Measurements from ENCODE around the gene TMEM131. TPM values are rescaled to one million over a fixed set of nuclear protein-coding genes. Genes with fewer than 3 reads are reported as not detected.
"Not testable (repeated sequence)": the region's sequence is repeated elsewhere in the genome, so short reads cannot be mapped to it uniquely, and the experiment has no call there.

TMEM131 gene
- total RNA-seq, 1 donor from 2014 or later = 43.9 TPM

DNA sequence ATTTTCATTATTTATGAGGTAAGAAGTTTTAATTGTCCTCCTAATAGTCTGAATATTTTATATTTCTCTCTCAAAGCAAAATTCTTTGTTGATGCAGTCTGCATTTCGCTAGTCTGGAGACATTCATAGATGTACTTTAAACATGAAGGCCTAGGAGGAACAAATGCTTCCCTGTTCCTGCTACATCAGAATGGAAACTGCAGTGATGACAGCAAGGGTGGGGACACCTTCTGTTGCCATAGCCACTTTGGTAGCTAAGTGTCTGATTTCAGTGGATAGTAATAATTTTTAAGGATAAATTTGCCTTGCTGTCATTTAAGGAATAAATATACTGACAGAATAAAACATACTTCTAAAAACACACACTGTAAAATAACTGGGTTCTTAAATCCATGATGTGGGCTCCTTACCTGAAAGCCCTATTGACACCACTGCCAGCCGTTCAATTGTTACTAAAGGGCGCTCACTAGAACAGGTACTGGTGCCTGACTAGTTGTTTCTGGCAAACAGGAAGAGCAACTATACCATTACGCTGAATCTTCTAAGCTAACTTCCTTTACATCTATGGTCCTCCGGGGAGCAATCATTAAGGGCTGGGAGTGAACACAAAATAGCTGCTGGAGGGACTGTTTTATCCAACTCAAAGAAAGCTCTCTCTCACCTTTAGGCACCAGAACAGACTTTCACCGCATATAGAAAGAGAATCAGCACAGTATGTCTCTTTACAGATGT lies 88.2 kb downstream of the TMEM131 start:
- Mint-ChIP-seq H3K27ac (ENCODE audit: unreplicated experiment) (no peak overlapping the region), H3K4me3 (no peak overlapping the region), H3K36me3 (ENCODE audit: low read depth) (peaks cover 32% of the 10 kb centered on the region), H3K4me1 (no peaks in the 10 kb centered on the region), H3K27me3 (ENCODE audit: low read depth) (no peaks in the 10 kb centered on the region), H3K9me3 (peaks cover 2% of the 10 kb centered on the region)
- TF ChIP-seq, protein P1, sequence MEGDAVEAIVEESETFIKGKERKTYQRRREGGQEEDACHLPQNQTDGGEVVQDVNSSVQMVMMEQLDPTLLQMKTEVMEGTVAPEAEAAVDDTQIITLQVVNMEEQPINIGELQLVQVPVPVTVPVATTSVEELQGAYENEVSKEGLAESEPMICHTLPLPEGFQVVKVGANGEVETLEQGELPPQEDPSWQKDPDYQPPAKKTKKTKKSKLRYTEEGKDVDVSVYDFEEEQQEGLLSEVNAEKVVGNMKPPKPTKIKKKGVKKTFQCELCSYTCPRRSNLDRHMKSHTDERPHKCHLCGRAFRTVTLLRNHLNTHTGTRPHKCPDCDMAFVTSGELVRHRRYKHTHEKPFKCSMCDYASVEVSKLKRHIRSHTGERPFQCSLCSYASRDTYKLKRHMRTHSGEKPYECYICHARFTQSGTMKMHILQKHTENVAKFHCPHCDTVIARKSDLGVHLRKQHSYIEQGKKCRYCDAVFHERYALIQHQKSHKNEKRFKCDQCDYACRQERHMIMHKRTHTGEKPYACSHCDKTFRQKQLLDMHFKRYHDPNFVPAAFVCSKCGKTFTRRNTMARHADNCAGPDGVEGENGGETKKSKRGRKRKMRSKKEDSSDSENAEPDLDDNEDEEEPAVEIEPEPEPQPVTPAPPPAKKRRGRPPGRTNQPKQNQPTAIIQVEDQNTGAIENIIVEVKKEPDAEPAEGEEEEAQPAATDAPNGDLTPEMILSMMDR (conservative IDR thresholded peaks at IDR 0.05) = no peak
- no peak for DNase-seq (ENCODE audit: low read depth, low spot score)

DNA sequence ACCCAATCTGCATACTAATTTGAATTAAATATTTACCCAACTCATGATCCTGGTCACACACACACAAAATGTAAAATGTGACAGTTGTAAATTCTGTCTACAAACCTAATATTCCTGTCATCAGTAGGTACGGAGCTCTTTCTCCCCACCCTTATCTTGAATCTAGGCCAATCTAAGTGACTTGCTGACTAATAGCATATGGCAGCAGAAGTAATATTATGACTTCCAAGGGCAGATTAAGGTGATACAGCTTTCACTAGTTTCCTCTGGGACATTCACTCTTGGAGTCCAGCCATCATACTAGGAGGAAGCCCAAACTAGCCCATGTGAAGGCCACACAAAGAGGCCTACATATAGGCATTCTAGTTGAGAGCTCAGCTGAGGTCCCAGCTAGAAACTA lies 89.4 kb downstream of the TMEM131 start:
- peaks cover 2% of the 10 kb centered on the region for H3K9me3 Mint-ChIP-seq
- no peak overlapping the region for H3K4me3 Mint-ChIP-seq
- TF ChIP-seq, protein P1 (conservative IDR thresholded peaks at IDR 0.05) = no peak
- H3K36me3 Mint-ChIP-seq (ENCODE audit: low read depth) = peaks cover 30% of the 10 kb centered on the region
- no peak for DNase-seq (ENCODE audit: low read depth, low spot score)
- no peak overlapping the region for H3K27ac Mint-ChIP-seq (ENCODE audit: unreplicated experiment)
- no peaks in the 10 kb centered on the region for H3K4me1 Mint-ChIP-seq
- no peaks in the 10 kb centered on the region for H3K27me3 Mint-ChIP-seq (ENCODE audit: low read depth)

DNA sequence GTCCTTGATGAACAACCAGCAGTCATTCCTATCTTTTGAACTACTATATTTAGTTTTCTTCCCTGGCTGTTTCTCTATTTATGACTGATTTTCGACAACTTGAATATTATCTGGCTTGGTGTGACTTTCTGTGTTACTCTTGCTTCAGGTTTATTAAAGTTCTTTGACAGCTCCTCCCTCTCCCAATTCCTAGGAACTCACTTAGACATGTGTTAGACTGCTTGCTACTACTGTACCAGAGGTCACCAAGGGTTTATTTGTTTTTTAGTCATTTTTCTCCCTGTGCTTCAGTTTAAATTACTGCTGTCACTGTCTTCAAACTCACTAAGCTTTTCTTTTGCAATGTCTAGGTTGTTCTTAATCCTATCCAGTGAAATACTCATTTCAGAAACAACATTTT lies 90.5 kb downstream of the TMEM131 start:
- no peaks in the 10 kb centered on the region for H3K4me1 Mint-ChIP-seq
- no peaks in the 10 kb centered on the region for H3K27me3 Mint-ChIP-seq (ENCODE audit: low read depth)
- TF ChIP-seq, protein P1 (conservative IDR thresholded peaks at IDR 0.05) = no peak
- no peak for DNase-seq (ENCODE audit: low read depth, low spot score)
- no peaks in the 10 kb centered on the region for H3K9me3 Mint-ChIP-seq
- no peak overlapping the region for H3K27ac Mint-ChIP-seq (ENCODE audit: unreplicated experiment)
- H3K36me3 Mint-ChIP-seq (ENCODE audit: low read depth) = peaks cover 22% of the 10 kb centered on the region
- H3K4me3 Mint-ChIP-seq = no peak overlapping the region

DNA sequence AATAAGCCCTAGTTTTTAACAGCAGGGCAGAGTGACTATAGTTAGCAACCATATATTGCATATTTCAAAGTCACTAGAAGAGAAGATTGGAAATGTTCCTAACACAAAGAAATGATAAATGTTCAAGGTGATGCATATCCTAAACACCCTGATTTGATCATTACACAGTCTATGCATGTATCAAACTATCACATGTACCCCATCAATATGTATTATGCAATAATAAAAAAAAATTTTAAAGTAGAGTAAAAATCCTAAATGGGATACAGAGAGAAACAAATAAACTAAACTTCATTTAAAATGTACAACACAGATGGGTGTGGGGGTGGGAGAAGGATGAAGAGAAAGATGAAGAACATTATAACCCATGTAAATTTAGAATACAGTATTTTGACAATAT lies 93.9 kb downstream of the TMEM131 start:
- DNase-seq (ENCODE audit: low read depth, low spot score) = no peak
- Mint-ChIP-seq H3K4me3 (no peak overlapping the region), H3K36me3 (ENCODE audit: low read depth) (peaks cover 21% of the 10 kb centered on the region), H3K9me3 (no peaks in the 10 kb centered on the region), H3K27me3 (ENCODE audit: low read depth) (no peaks in the 10 kb centered on the region), H3K4me1 (no peaks in the 10 kb centered on the region), H3K27ac (ENCODE audit: unreplicated experiment) (no peak overlapping the region)
- TF ChIP-seq, protein P1 (conservative IDR thresholded peaks at IDR 0.05) = no peak

DNA sequence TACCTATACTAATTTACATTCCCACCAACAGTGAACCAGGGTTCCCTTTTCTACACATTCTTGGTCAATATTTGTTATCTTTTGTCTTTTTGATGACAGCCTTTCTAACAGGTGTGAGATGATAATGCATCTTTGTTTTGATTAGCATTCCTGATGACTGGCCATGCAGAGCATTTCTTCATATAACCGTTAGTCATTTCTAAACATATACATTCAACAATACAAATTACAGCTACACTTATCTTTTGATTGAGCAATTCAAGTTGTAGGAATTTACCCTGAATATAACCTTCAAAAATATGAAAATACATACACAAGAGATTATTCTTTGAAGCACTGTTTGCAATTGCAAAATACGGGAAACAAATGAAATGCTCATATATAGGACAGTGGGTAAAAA lies 94.9 kb downstream of the TMEM131 start:
- TF ChIP-seq, protein P1 (conservative IDR thresholded peaks at IDR 0.05) = no peak
- Mint-ChIP-seq H3K4me3 (no peak overlapping the region), H3K36me3 (ENCODE audit: low read depth) (peaks cover 24% of the 10 kb centered on the region), H3K9me3 (peaks cover 5% of the 10 kb centered on the region), H3K4me1 (no peaks in the 10 kb centered on the region), H3K27ac (ENCODE audit: unreplicated experiment) (no peak overlapping the region), H3K27me3 (ENCODE audit: low read depth) (no peaks in the 10 kb centered on the region)
- no peak for DNase-seq (ENCODE audit: low read depth, low spot score)

DNA sequence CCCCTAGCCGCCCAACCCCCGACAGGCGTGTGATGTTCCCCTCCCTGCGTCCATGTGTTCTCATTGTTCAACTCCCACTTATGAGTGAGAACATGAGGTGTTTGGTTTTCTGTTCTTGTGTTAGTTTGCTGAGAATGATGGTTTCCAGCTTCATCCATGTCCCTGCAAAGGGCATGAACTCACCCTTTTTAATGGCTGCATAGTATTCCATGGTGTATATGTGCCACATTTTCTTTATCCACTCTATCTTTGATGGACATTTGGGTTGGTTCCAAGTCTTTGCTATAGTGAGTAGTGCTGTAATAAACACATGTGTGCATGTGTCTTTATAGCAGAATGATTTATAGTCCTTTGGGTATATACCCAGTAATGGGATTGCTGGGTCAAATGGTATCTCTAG lies 102.7 kb downstream of the TMEM131 start:
- Mint-ChIP-seq H3K9me3 (peaks cover 14% of the 10 kb centered on the region), H3K36me3 (ENCODE audit: low read depth) (peaks cover 43% of the 10 kb centered on the region), H3K27ac (ENCODE audit: unreplicated experiment) (peak overlapping the region; percentile 9)
- not testable (repeated sequence) for DNase-seq (ENCODE audit: low read depth, low spot score); H3K4me3 Mint-ChIP-seq; H3K27me3 Mint-ChIP-seq (ENCODE audit: low read depth); H3K4me1 Mint-ChIP-seq

Data from neural crest cell (in vitro differentiated cells).